ENCODE results near the gene GTF2E1. TPM values are rescaled to one million over a fixed set of nuclear protein-coding genes. Genes with fewer than 3 reads are reported as not detected.

The GTF2E1 gene
- polyA plus RNA-seq, 1 donor (not counting 4 experiments of a cell fraction or from before 2014, with no cell fraction given) = 14.8 TPM

DNA sequence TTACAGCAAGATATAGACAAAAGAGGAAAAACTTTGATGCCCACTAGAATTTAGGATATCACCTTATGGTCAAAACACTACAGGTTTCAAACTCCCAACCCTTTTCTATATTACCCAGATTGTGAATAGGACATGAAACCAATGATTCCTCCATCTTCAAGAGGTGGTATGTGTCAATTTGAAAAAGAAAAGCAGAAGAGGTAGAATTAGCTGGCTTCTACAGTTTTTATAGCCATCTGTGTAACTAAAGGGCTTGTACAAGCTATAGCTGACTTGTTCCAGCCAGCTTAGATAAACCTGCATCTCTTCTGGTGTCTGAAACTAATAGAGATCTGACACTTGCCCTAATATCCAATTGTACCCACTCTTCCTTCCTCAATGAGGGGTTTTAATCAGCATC is 35.6 kb upstream of the GTF2E1 start:
- dilution Hi-C loops (cut with MboI; ENCODE audit: extremely low pct_ligation_motif_present, low sequenced_read_pairs) = no loop called here
- H3K4me3 ChIP-seq (ENCODE audit: control insufficient read depth in 2 of 3, extremely low read depth in 1 of 3, insufficient read depth in 2 of 3, low read depth in 1 of 3, low read length in 3 of 3) = no peak overlapping the region
- no peak overlapping the region for H2AFZ ChIP-seq (ENCODE audit: control insufficient read depth, low read length)
- DNase-seq (ENCODE audit: low read depth, low spot score) (no peak), FAIRE-seq (no peak)
- no peaks in the 10 kb centered on the region for H3K79me2 ChIP-seq (ENCODE audit: control insufficient read depth, insufficient read depth, low read length)
- H3K4me1 ChIP-seq (ENCODE audit: control insufficient read depth, extremely low read depth, insufficient read depth, low read length) = no peaks in the 10 kb centered on the region
- TF ChIP-seq EZH2 (IDR thresholded peaks at IDR 0.05; ENCODE audit: low read length) (no peak), CTCF (optimal IDR thresholded peaks at IDR 0.05 in 1 of 3, IDR thresholded peaks at IDR 0.05 in 1 of 3, conservative IDR thresholded peaks at IDR 0.05 in 1 of 3; ENCODE audit: extremely low read depth in 1 of 3, insufficient read depth in 2 of 3, low read length in 3 of 3) (no peak)
- no peak overlapping the region for H3K4me2 ChIP-seq (ENCODE audit: control insufficient read depth, extremely low read depth, insufficient read depth, low read depth, low read length)
- no peak overlapping the region for H3K27ac ChIP-seq (ENCODE audit: control insufficient read depth, insufficient read depth, low read length)
- no peaks in the 10 kb centered on the region for H3K9me3 ChIP-seq (ENCODE audit: control insufficient read depth, low read depth, low read length)
- no peaks in the 10 kb centered on the region for H4K20me1 ChIP-seq (ENCODE audit: control insufficient read depth, extremely low read depth, insufficient read depth, low read length)
- no peaks in the 10 kb centered on the region for H3K9me1 ChIP-seq (ENCODE audit: control insufficient read depth, extremely low read depth, insufficient read depth, low read length)
- no peaks in the 10 kb centered on the region for H3K27me3 ChIP-seq (ENCODE audit: control insufficient read depth, extremely low read depth, insufficient read depth, low read length)
- H3K9ac ChIP-seq (ENCODE audit: control insufficient read depth, extremely low read depth, insufficient read depth, low read length) = no peak overlapping the region
- H3K36me3 ChIP-seq (ENCODE audit: control insufficient read depth in 2 of 2, extremely low read depth in 1 of 2, insufficient read depth in 2 of 2, low read length in 2 of 2) = peaks cover 0 to 6% of the 10 kb centered on the region in 2 experiments

DNA sequence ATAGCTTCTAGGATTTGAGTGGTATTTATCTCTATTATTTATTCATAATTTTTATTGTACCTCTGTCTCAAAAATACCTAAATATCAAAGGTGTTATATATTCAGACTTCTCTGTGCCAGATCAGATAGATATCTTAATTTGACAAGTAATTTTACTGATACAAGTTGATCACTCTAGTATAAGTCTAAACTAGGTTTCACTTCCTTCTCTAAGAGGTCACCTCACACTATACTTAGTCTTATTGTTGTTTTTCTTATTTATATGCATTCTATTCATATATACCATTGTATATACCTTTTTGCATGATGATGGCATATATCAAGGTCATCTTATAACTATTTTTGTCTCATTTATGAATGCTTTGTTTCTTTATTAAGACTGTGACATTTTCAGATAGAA is 34.1 kb upstream of the GTF2E1 start:
- no peak for TF ChIP-seq CTCF (optimal IDR thresholded peaks at IDR 0.05 in 1 of 3, IDR thresholded peaks at IDR 0.05 in 1 of 3, conservative IDR thresholded peaks at IDR 0.05 in 1 of 3; ENCODE audit: extremely low read depth in 1 of 3, insufficient read depth in 2 of 3, low read length in 3 of 3)
- no peak for TF ChIP-seq EZH2 (IDR thresholded peaks at IDR 0.05; ENCODE audit: low read length)
- Histone ChIP-seq H2AFZ (ENCODE audit: control insufficient read depth, low read length) (no peak overlapping the region), H3K4me1 (ENCODE audit: control insufficient read depth, extremely low read depth, insufficient read depth, low read length) (no peaks in the 10 kb centered on the region)

More for the DNA sequence above, 34.1 kb upstream of the GTF2E1 start:
- Histone ChIP-seq H3K36me3 (ENCODE audit: control insufficient read depth in 2 of 2, extremely low read depth in 1 of 2, insufficient read depth in 2 of 2, low read length in 2 of 2) (peaks cover 0 to 2% of the 10 kb centered on the region in 2 experiments), H3K79me2 (ENCODE audit: control insufficient read depth, insufficient read depth, low read length) (no peaks in the 10 kb centered on the region), H3K27me3 (ENCODE audit: control insufficient read depth, extremely low read depth, insufficient read depth, low read length) (no peaks in the 10 kb centered on the region), H4K20me1 (ENCODE audit: control insufficient read depth, extremely low read depth, insufficient read depth, low read length) (no peaks in the 10 kb centered on the region), H3K4me2 (ENCODE audit: control insufficient read depth, extremely low read depth, insufficient read depth, low read depth, low read length) (no peak overlapping the region), H3K9me3 (ENCODE audit: control insufficient read depth, low read depth, low read length) (no peaks in the 10 kb centered on the region), H3K4me3 (ENCODE audit: control insufficient read depth in 2 of 3, extremely low read depth in 1 of 3, insufficient read depth in 2 of 3, low read depth in 1 of 3, low read length in 3 of 3) (no peak overlapping the region), H3K9ac (ENCODE audit: control insufficient read depth, extremely low read depth, insufficient read depth, low read length) (no peak overlapping the region), H3K27ac (ENCODE audit: control insufficient read depth, insufficient read depth, low read length) (no peak overlapping the region), H3K9me1 (ENCODE audit: control insufficient read depth, extremely low read depth, insufficient read depth, low read length) (no peaks in the 10 kb centered on the region)
- DNase-seq (ENCODE audit: low read depth, low spot score) = no peak
- dilution Hi-C loops (cut with MboI; ENCODE audit: extremely low pct_ligation_motif_present, low sequenced_read_pairs) = no loop called here
- FAIRE-seq = no peak
